ENCODE results near the gene MRRF. TPM values are rescaled to one million over a fixed set of nuclear protein-coding genes. Genes with fewer than 3 reads are reported as not detected.

The MRRF gene
- total RNA-seq (10 to 100 TPM; 26.8 to 27.3 TPM), polyA plus RNA-seq (10 to 100 TPM; 15.6 to 18.1 TPM)

DNA sequence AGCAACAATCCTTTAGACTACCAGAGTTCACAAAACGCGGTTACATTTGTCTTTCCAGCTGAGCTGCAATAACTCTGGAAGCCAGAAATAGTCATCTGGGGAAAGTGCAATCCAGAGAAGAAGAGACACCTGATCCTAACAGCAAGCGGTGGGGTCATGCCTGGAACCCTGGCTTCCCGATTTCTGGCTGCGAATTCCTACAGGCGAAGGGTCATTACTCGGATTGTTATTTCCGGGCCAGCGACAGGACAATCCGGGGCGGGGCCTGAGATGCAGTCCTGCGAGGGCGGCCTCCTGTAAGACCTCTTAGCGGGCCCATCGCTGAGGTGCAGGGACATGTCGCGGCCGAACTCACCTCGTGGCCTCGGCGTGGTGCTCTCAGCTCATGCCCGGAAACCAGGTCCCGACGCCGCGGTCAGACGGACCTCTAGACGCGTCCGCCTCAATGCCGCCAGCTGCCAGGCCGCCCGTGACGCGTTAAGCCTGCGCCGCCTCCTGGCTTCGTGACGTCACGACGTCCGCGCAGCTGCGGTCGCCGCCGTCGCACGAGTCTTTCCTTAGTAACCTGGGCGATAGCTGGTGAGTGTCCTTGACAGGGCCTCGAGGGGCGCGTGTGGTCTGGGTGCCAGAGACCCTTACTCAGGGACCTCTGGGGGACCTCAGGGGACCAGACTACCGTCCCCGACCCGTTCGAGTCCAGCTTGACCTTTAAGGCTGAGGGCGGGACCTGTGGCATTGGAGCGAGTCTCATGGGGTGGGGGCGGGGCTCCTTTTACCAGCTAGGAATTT is at the start of gene MRRF, which contains the start of gene RBM18:
Gene MRRF (plus strand): TSS at position 523 of the 789 bp plus-strand sequence. CDS start 6,010 bp downstream, outside the sequence.
Gene RBM18 (minus strand): TSS at position 481 of the 789 bp plus-strand sequence. CDS start 3,348 bp downstream, outside the sequence.
- DNase-seq: peak; percentile 86 to 91 (median 88)
- Mint-ChIP-seq H3K4me1 (peaks cover 34 to 68% (median 49%) of the 10 kb centered on the region in 4 donors), H3K27ac (peak within 1 kb of the TSS; percentile 94 to 100 (median 100)), H3K9me3 (no peaks in the 10 kb centered on the region), H3K36me3 (peaks cover 13 to 38% of the 10 kb centered on the region in 2 donors), H3K4me3 (peak within 1 kb of the TSS; percentile 90 to 99 (median 98)), H3K27me3 (no peaks in the 10 kb centered on the region)
- intact Hi-C loops (cut with micrococcal nuclease): loop anchor here (1.0 to 10.0 kb wide), 3 partner anchors 105 to 560 kb away; partner anchors contain the start of genes MORN5, NDUFA8, PDCL and TTLL11
- H3K4me3 ChIP-seq (ENCODE audit: low read length in 2 of 2): peak within 1 kb of the TSS; percentile 93 to 94
- H3K36me3 ChIP-seq (ENCODE audit: insufficient read depth, low read length): peaks cover 3% of the 10 kb centered on the region
- H3K4me1 ChIP-seq (ENCODE audit: insufficient read depth, low read length): peaks cover 50% of the 10 kb centered on the region
- peak within 1 kb of the TSS; percentile 97 for H3K27ac ChIP-seq (ENCODE audit: low read depth, low read length)
- no peaks in the 10 kb centered on the region for H3K27me3 ChIP-seq (ENCODE audit: insufficient read depth, low read length)
- ChIA-PET CTCF (ENCODE audit: partially characterized antibody) (interaction anchor here (1.4 to 1.6 kb wide), 4 partner anchors 13 to 166 kb away, joined by 3 read pairs; no protein-coding TSS in a partner anchor), POLR2A (ENCODE audit: partially characterized antibody) (interaction anchor here (0.5 to 2.1 kb wide), 10 partner anchors 10 to 1063 kb away, joined by 3 to 6 read pairs (median 3); partner anchors contain the start of genes MORN5, NDUFA8, PDCL and RAB14)
- no peaks in the 10 kb centered on the region for H3K9me3 ChIP-seq (ENCODE audit: control insufficient read depth in 1 of 2, low read length in 2 of 2)

DNA sequence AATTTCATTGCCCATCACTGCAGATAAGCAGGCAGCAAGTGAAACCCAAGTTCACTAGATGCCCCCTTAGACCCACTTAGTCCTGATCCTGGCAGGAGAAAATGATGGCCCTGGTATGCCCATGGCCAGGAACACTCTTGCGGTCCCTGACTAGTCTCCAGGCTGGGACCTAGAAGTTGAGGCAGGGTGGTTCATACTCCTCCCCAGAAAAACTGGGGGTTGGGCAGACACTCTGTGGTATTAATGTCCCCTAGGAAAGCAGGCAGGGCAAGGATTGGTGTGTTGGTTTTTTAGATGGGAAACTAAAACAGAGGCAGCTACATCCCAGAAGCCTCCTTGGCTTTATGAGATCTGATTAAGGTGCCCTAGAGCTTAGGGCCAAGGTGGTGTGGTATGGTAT is 49.0 kb upstream of the MRRF start:
- H3K27me3 Mint-ChIP-seq: peaks cover 59 to 74% of the 10 kb centered on the region in 2 donors
- ChIA-PET POLR2A (ENCODE audit: partially characterized antibody) (no interaction called here), CTCF (ENCODE audit: partially characterized antibody) (no interaction called here)
- no peak overlapping the region for H3K27ac ChIP-seq (ENCODE audit: low read depth, low read length)
- H3K9me3 Mint-ChIP-seq: peaks cover 0 to 2% (median 0%) of the 10 kb centered on the region in 8 donors
- no peaks in the 10 kb centered on the region for H3K36me3 ChIP-seq (ENCODE audit: insufficient read depth, low read length)
- no peak for DNase-seq
- intact Hi-C loops (cut with micrococcal nuclease): no loop called here
- no peaks in the 10 kb centered on the region for H3K9me3 ChIP-seq (ENCODE audit: control insufficient read depth in 1 of 2, low read length in 2 of 2)
- no peak overlapping the region for H3K27ac Mint-ChIP-seq
- peaks cover 35% of the 10 kb centered on the region for H3K27me3 ChIP-seq (ENCODE audit: insufficient read depth, low read length)
- no peak overlapping the region for H3K4me3 Mint-ChIP-seq
- peaks cover 19 to 45% (median 31%) of the 10 kb centered on the region in 4 donors for H3K4me1 Mint-ChIP-seq
- H3K4me3 ChIP-seq (ENCODE audit: low read length in 2 of 2): no peak overlapping the region
- H3K4me1 ChIP-seq (ENCODE audit: insufficient read depth, low read length): peaks cover 20% of the 10 kb centered on the region
- no peaks in the 10 kb centered on the region for H3K36me3 Mint-ChIP-seq

DNA sequence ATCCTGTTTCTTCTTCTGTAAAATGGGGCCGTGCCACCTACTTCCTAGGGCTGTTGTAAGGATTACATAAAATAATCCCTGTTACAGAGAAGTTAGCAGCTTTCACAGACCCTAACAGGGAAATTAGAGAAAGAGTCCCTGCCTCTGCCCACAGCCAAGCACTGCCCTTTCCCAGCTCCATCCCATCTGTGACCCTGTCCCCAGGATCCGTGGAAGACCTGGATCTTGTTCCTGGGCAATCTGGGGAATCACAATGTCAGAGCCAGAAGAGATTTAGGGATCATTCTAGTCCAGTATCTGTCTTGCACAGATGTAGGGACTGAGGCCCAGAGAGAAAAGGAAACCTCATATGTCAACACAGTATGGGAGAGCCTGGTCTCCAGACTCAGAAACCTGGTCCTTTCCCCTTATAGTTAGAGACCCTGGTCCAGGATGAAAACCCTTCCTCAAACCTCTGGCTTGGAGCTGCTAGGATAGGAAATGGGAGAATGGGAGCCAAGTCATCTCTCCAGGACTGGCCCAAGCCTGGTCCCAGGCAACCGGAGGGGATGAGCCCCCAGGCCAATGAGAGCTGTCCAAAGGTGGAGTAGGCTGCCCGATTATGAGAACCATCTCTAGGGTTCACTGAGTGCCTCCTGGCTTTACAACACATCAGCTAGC is 48.4 kb upstream of the MRRF start:
- Mint-ChIP-seq H3K27ac (no peak overlapping the region), H3K36me3 (no peaks in the 10 kb centered on the region), H3K4me3 (peak overlapping the region in 1 of 8 donors; percentile 43), H3K27me3 (peaks cover 62 to 75% of the 10 kb centered on the region in 2 donors), H3K4me1 (peaks cover 19 to 45% (median 33%) of the 10 kb centered on the region in 4 donors), H3K9me3 (peaks cover 0 to 2% (median 0%) of the 10 kb centered on the region in 8 donors)
- Histone ChIP-seq H3K4me3 (ENCODE audit: low read length in 2 of 2) (no peak overlapping the region), H3K27ac (ENCODE audit: low read depth, low read length) (no peak overlapping the region), H3K36me3 (ENCODE audit: insufficient read depth, low read length) (no peaks in the 10 kb centered on the region), H3K27me3 (ENCODE audit: insufficient read depth, low read length) (peaks cover 40% of the 10 kb centered on the region), H3K4me1 (ENCODE audit: insufficient read depth, low read length) (peaks cover 20% of the 10 kb centered on the region), H3K9me3 (ENCODE audit: control insufficient read depth in 1 of 2, low read length in 2 of 2) (no peaks in the 10 kb centered on the region)
- intact Hi-C loops (cut with micrococcal nuclease): no loop called here
- CTCF ChIA-PET (ENCODE audit: partially characterized antibody): no interaction called here
- DNase-seq: no peak
- POLR2A ChIA-PET (ENCODE audit: partially characterized antibody): no interaction called here

GRCh38 chr9:122216798-122217418 is 47.8 kb upstream of the MRRF start:
- no peak overlapping the region for H3K27ac Mint-ChIP-seq
- no peak for DNase-seq
- no peak overlapping the region for H3K4me3 Mint-ChIP-seq

GRCh38 chr9:122217640-122218039 is 47.0 kb upstream of the MRRF start:
- H3K27ac ChIP-seq (ENCODE audit: low read depth, low read length): no peak overlapping the region
- intact Hi-C loops (cut with micrococcal nuclease): no loop called here
- peaks cover 43% of the 10 kb centered on the region for H3K27me3 ChIP-seq (ENCODE audit: insufficient read depth, low read length)
- H3K4me1 Mint-ChIP-seq: peaks cover 19 to 45% (median 33%) of the 10 kb centered on the region in 4 donors
- peak overlapping the region in 2 of 8 donors; percentile 78 to 85 for H3K4me3 Mint-ChIP-seq
- H3K27me3 Mint-ChIP-seq: peaks cover 65 to 74% of the 10 kb centered on the region in 2 donors
- ChIA-PET POLR2A (ENCODE audit: partially characterized antibody) (no interaction called here), CTCF (ENCODE audit: partially characterized antibody) (no interaction called here)
- peak overlapping the region in 1 of 7 donors; percentile 12 for H3K27ac Mint-ChIP-seq
- peaks cover 20% of the 10 kb centered on the region for H3K4me1 ChIP-seq (ENCODE audit: insufficient read depth, low read length)
- H3K9me3 Mint-ChIP-seq: peaks cover 0 to 2% (median 0%) of the 10 kb centered on the region in 8 donors
- H3K4me3 ChIP-seq (ENCODE audit: low read length in 2 of 2): no peak overlapping the region
- DNase-seq: no peak
- H3K36me3 ChIP-seq (ENCODE audit: insufficient read depth, low read length): no peaks in the 10 kb centered on the region
- no peaks in the 10 kb centered on the region for H3K9me3 ChIP-seq (ENCODE audit: control insufficient read depth in 1 of 2, low read length in 2 of 2)
- H3K36me3 Mint-ChIP-seq: no peaks in the 10 kb centered on the region

More at GRCh38 chr9:122216798-122217418, 47.8 kb upstream of the MRRF start:
- Mint-ChIP-seq H3K9me3 (peaks cover 0 to 2% (median 0%) of the 10 kb centered on the region in 8 donors), H3K36me3 (no peaks in the 10 kb centered on the region), H3K4me1 (peaks cover 19 to 45% (median 33%) of the 10 kb centered on the region in 4 donors), H3K27me3 (peaks cover 64 to 75% of the 10 kb centered on the region in 2 donors)
- peaks cover 20% of the 10 kb centered on the region for H3K4me1 ChIP-seq (ENCODE audit: insufficient read depth, low read length)
- H3K27ac ChIP-seq (ENCODE audit: low read depth, low read length): no peak overlapping the region
- intact Hi-C loops (cut with micrococcal nuclease): no loop called here
- CTCF ChIA-PET (ENCODE audit: partially characterized antibody): no interaction called here
- POLR2A ChIA-PET (ENCODE audit: partially characterized antibody): no interaction called here
- H3K36me3 ChIP-seq (ENCODE audit: insufficient read depth, low read length): no peaks in the 10 kb centered on the region
- no peak overlapping the region for H3K4me3 ChIP-seq (ENCODE audit: low read length in 2 of 2)
- peaks cover 42% of the 10 kb centered on the region for H3K27me3 ChIP-seq (ENCODE audit: insufficient read depth, low read length)
- no peaks in the 10 kb centered on the region for H3K9me3 ChIP-seq (ENCODE audit: control insufficient read depth in 1 of 2, low read length in 2 of 2)

GRCh38 chr9:122218071-122218934 is 46.4 kb upstream of the MRRF start:
- H3K27ac Mint-ChIP-seq: peak overlapping the region in 1 of 7 donors; percentile 12
- no peak for DNase-seq
- peaks cover 15 to 43% (median 31%) of the 10 kb centered on the region in 4 donors for H3K4me1 Mint-ChIP-seq

More at GRCh38 chr9:122218071-122218934, 46.4 kb upstream of the MRRF start:
- peaks cover 14% of the 10 kb centered on the region for H3K4me1 ChIP-seq (ENCODE audit: insufficient read depth, low read length)
- H3K27ac ChIP-seq (ENCODE audit: low read depth, low read length): no peak overlapping the region
- H3K4me3 ChIP-seq (ENCODE audit: low read length in 2 of 2): no peak overlapping the region
- Mint-ChIP-seq H3K36me3 (no peaks in the 10 kb centered on the region), H3K27me3 (peaks cover 65 to 74% of the 10 kb centered on the region in 2 donors), H3K9me3 (peaks cover 0 to 2% (median 0%) of the 10 kb centered on the region in 8 donors), H3K4me3 (peak overlapping the region in 5 of 8 donors; percentile 57 to 85 (median 78))
- H3K36me3 ChIP-seq (ENCODE audit: insufficient read depth, low read length): no peaks in the 10 kb centered on the region
- ChIA-PET POLR2A (ENCODE audit: partially characterized antibody) (no interaction called here), CTCF (ENCODE audit: partially characterized antibody) (no interaction called here)
- intact Hi-C loops (cut with micrococcal nuclease): no loop called here
- peaks cover 43% of the 10 kb centered on the region for H3K27me3 ChIP-seq (ENCODE audit: insufficient read depth, low read length)
- no peaks in the 10 kb centered on the region for H3K9me3 ChIP-seq (ENCODE audit: control insufficient read depth in 1 of 2, low read length in 2 of 2)

Data from CD4-positive, alpha-beta memory T cell (primary cell).